Measurements from ENCODE around the gene MMP23B.

GRCh38 chr1:1627261-1627828 lies 4.6 kb upstream of the MMP23B start:
- TF ChIP-seq, protein P1, sequence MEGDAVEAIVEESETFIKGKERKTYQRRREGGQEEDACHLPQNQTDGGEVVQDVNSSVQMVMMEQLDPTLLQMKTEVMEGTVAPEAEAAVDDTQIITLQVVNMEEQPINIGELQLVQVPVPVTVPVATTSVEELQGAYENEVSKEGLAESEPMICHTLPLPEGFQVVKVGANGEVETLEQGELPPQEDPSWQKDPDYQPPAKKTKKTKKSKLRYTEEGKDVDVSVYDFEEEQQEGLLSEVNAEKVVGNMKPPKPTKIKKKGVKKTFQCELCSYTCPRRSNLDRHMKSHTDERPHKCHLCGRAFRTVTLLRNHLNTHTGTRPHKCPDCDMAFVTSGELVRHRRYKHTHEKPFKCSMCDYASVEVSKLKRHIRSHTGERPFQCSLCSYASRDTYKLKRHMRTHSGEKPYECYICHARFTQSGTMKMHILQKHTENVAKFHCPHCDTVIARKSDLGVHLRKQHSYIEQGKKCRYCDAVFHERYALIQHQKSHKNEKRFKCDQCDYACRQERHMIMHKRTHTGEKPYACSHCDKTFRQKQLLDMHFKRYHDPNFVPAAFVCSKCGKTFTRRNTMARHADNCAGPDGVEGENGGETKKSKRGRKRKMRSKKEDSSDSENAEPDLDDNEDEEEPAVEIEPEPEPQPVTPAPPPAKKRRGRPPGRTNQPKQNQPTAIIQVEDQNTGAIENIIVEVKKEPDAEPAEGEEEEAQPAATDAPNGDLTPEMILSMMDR (IDR thresholded peaks at IDR 0.05) = no peak
- peak in 1 of 4 donors; percentile 40 for TF ChIP-seq POLR2A (IDR thresholded peaks at IDR 0.05)

Data from esophagus squamous epithelium (tissue), 4 donors.